Measurements from ENCODE around the gene MS4A13.
"Not testable (repeated sequence)": the region's sequence is repeated elsewhere in the genome, so short reads cannot be mapped to it uniquely, and the experiment has no call there.

MS4A13 gene

DNA sequence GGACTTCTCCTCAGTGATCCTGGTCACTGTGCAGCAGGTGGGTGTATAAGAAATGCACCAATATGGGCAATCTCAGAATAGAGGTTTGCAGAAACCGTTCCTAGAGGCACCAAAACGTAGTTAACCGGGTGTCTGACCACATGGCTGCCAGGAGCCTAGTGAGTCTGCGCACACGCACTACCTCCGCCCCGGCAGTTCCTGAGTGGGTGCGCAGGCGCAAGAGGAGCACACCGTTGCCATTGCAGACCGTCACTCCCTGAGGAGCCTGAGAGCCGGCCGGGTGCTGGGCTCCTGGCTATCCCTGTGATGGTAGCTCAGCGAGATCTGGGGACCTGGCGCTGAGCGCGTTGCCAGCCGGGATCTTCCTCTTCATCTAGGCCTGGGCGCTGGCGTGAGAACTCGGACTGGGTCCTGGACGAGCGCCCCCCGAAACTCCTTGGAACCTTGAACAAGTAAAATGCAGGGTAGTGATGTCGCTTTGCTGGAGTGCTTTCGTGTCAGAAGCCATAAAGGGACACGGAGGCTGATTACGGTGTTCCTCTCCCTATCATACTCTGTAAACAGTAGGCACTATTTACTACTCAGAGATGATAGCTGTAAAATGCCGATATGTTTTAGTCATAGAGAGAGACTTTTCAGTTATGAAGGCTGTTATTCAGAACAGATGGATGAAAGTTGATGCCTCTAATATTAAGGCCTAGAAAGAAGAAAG is at the start of gene MS4A13:
MS4A13 (plus strand) TSS at position 249 of the 712 bp plus-strand sequence. CDS start 2,692 bp downstream, outside the sequence.
- no peak for DNase-seq

DNA sequence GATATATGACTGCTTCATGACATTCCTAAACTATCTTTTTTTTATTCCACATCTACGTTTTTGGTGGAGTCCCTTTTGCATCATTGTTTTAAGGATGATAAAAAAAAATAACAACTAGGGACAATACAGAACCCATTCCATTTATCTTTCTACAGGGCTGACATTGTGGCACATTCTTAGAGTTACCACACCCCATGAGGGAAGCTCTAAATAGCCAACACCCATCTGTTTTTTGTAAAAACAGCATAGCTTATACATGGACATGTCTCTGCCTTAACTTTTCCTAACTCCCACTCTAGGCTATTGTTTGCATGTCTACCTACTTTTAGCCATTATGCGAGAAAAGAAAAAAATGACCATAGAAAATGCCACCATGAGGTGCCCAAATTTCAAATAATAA is 46.4 kb upstream of the MS4A13 start:
- DNase-seq, result no peak

GRCh38 chr11:60469723-60470122 is 45.5 kb upstream of the MS4A13 start:
- no peak for DNase-seq

DNA sequence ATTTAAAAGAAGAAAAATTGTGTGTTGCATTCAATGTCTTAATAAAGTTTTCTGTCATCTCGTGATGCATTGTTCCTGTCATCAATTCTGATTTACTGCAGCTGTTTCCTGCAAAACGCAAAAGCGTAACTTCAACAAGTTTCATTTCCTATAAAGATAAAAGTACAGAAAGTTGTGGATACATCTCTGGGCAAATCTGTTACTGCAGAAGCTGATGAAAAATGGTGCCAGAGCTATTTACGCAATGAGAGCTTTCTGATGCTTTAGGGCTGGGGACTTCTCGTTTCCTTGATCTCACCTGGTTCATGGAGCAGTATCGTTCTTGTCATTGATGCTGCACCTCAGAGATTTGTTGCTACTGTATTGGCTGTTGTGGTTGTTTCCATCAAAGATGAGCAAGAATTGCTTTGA is 38.2 kb upstream of the MS4A13 start:
- no peak for DNase-seq

DNA sequence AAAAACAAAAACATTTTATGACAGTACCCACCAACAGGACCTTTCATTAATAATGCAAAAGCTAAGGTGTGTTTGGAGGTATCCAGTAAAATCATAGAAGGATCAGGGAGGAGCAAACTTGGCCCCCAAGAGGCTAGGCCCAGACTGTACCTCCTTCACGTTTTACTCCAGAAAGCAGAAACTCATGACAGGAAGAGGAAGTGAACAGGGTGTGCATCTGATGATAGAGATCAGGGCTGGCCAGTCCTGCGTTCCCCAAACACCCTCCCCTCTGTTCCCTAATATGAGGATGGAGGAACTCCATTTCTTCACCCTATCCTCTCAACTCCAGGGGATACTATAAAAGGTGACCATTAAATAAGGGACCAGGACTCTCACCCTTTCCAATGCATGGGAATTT is 32.8 kb upstream of the MS4A13 start:
- no peak for DNase-seq

GRCh38 chr11:60485987-60486386 is 29.2 kb upstream of the MS4A13 start:
- no peak for DNase-seq

GRCh38 chr11:60492488-60493009 is 22.6 kb upstream of the MS4A13 start, which contains the start of gene MS4A12:
Gene MS4A12 (plus strand): TSS chr11:60492778. CDS start chr11:60497319, 4,541 bp downstream.
- DNase-seq, result no peak

DNA sequence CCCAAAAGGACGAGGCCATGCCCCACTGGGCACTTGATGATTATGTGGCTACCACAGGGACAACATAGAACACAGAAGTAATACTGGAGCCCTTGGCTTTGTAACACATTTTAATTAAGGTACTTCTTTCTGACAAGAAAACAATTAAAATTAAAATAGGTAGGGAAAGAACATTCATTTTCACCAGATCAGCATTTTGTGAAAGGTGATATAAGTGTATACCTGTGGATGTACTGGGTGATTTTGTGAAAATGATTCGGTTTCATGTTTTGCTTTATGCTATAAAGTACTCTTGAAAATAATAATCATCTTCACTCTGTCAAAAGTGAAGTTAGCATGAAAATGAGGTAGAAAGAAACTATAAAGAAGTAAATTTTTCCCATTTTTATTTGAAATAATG is 21.7 kb upstream of the MS4A13 start:
- no peak for DNase-seq

DNA sequence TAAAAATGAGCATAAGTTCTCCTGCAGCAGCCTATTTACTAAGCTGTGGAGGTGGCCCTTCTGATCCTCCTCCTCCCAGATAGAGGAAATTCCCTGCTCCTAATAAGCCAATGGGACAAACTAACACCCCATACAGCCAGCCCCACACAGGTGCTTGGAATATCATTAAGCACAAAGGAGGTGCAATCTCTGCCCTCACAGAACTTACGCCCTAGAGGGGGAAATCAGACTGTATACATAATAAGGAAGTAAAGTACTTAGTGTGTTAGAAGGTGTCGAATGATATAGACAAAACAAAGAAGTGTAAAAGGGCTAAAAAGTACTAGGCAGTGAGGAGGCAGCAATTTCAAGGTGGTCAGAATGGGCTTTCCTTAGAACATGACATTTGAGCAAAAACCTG is 16.8 kb upstream of the MS4A13 start:
- DNase-seq, result no peak

DNA sequence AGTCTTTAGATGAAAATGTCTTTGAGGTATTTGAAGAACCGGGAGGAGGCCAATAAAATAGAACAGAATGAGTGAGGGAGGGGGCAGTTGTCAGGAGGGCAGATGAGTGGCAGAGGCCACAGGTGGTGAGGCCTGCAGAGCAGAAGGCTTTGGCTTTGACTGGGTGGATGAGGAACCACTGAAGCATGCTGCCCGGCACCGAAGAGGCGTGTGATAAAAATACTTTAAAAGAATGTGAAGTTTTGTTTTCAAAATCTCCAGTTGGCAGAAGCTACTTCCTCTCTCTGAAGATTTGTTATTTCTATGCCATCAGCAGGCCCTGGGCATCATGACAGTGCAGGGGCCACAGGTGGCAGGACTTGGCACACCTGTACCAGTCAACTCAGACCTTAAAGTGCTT is 16.3 kb upstream of the MS4A13 start:
- DNase-seq, result peak in 1 of 2 donors; percentile 2

DNA sequence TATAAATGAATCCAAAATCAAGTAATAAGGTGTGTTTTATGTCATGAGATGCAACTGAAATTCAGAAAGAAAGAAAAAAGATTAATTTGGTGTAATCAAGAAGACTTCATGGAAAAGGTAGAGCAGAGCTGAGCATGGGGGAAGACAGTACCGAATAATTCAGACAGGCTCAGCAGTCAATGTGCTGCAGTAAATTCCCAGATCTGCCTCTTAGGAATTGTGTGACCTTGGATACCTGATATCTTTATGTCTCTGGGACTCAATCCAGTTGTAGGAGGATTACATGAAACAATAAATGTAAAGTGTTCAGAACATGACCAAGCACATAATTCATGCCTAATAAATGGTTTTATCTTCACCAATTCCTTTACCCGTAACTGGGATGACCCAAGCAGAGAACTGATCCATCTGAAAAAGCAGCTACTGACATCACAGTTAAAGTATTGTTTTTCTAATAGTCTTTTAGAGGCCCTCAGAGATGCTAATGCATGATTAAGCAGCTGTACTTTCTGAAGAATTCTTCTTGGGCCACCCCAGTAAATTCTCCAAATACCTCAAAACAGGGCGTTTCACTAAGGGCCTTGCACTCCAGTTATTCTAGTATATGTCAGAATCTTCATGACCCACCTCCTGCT is 14.8 kb upstream of the MS4A13 start:
- no peak for DNase-seq

DNA sequence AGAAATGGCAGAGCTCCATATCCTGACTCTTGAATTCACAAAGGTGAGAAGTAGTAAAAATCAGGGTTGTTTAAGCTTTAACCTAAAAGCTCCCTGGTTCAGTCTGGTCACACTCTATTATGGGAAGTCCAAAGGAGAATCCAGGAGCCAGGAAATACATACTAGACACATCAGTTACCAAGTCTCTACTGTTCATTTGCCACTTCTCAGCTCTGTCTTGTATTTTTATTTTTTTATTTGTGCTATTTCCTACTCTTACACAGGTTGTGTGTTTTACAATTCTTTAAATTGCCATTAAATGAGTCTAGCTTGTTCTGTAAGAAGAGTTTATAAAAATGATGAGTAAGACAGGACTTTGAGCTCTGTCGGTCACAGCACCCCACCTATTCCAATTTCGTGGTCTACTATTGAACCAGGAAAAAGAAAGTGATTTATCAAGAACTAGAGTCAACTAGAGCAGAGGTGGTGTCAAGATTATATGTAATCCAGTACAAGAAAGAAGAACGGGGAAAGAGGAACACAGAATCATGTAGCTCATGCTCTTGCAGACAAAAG is 12.9 kb upstream of the MS4A13 start:
- DNase-seq, result no peak

DNA sequence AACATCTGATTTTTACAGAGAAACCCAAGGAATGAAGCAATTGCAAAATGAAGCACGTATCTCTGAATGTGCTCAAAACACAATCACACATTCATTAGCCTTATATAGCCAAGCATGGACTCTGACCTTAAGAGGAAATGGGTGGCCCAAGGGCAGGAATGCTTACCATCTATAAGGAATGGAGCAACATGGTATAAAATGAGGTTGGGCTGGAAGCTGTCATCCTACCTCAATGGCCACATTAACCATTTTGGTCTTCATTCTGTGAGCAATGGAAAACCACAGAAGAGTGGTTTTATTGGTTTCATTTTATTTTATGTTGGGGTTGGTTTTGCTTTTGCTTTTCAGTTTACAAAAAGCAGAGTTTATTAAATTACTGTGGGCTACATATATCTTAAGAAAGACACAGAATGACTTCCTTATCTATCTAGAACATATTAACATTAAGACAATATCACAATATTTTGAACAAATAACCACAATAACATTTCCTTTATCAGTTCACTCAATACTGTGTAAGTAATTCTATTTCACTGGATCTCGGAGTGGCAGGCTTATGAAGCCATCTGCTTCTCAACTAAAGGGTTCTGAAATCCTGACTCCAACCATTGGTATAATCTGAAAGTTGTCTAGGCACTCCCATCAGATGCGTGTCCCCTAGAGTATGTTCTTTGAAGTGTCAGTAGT is 10.8 kb upstream of the MS4A13 start:
- DNase-seq, result no peak

DNA sequence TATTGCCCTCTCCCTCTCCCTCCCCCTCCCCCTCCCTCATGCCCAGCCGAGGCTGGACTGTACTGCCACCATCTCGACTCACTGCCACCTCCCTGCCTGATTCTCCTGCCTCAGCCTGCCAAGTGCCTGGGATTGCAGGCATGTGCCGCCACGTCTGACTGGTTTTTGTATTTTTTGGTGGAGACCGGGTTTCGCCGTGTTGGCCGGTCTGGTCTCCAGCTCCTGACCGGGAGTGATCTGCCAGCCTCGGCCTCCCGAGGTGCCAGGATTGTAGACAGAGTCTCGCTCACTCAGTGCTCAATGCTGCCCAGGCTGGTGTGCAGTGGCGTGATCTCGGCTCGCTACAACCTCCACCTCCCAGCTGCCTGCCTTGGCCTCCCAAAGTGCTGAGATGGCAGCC is 5.6 kb upstream of the MS4A13 start:
- not testable (repeated sequence) for DNase-seq

GRCh38 chr11:60510209-60510608 is 5.0 kb upstream of the MS4A13 start:
- DNase-seq, result not testable (repeated sequence)

DNA sequence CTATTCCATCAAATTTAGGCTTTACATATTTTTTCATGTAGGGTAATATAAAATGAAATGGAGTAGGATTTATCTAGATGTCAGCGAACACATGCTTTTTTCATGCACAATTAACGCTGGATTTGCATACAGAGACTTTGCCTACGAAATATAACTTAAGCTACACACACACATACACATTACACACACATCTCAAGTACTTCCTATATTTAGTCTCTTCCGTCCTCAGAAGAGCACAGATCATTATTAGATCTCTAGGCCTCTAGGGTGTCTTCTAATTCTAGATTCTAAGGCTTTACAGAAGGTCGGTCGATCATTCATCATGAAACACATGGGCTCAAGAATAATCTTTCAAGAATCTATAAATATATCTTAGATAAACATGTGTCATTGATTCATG is 3.8 kb upstream of the MS4A13 start:
- DNase-seq, result no peak

DNA sequence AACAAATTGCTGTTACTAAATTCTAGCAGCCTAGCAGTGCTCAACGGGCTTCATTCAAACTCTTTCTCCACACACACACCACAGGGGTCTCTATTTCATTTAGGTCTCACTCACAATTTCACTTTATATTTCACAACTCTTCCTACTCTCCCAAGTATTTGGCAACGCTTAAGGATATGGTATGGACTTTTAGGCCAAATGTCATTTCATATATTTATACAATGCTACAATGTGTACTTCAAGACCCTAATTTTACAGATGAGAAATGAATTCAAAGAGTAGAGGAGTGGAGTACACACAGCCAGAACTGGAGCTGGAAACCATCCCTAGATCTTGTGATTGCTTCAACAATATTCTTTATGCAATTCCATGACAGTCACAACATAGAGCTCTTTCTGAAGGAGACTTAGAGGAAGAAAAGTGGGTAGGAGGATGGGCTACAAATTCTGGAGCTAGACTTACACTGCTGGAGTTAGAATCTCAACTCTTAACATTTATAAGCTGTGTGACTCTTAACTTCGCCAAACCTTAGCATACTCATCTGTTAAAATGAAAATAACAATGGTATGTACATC is 2.5 kb upstream of the MS4A13 start:
- DNase-seq, result no peak

DNA sequence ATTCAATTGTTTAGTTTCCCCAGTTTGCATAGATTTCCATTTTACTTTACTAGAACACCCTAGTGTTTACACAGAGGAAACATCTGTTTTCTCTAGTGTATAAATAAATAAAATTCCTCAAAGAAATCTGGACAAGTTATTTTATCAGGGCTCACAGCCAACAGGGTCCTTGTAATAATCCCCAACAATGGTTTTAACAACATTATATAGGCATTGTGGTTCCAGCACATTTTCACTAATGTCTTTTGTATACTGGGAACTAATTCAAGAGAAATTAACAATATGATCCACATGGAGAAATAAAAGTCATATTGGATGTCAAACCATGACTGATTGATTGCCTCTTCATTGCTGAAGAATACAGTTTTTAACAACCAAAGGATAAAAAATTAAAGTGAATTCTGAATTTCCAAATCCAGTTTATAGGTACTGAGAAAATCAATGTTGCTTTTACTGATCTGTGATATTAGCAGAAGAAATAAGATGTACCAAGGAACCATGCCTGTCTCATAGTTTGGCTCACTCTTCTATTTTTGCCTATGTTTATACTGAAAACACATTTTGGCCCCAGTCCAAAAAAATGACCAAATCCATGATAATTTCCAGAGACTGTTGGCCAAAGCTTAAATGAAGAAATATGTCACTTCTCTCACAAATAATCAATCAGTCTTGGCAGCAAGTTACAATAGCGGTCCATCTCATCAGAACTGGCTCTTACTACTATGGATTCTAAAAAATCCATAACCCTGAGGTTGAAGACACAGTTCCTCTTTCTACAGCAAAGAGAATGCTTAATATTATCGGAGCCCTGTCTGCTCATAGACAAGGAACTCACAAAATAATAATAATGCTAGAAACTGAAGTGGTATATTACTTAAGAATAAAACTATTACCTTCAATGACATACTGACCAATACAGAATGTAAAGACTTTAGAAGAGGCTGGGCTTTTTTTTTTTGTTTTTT is 1.4 kb upstream of the MS4A13 start:
- DNase-seq, result no peak

DNA sequence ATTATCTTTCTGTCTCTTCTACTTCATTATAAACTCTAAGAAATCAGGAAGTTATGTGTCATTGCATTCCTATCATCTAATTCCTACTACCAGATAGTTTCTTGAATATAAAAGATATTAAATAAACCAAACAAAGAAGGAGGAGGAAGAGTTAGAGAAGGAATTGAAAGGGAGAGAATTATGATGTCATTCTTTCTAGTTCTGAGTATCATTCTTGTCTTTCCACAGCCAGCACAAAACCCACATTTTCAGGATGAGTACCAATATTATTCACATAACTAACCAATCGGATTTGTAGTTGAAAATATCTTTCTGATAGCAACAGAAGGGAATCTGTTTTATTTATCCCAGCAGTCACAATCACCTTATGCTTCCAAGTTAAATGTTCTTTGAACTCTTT is 13.3 kb downstream of the MS4A13 start:
- no peak for DNase-seq

DNA sequence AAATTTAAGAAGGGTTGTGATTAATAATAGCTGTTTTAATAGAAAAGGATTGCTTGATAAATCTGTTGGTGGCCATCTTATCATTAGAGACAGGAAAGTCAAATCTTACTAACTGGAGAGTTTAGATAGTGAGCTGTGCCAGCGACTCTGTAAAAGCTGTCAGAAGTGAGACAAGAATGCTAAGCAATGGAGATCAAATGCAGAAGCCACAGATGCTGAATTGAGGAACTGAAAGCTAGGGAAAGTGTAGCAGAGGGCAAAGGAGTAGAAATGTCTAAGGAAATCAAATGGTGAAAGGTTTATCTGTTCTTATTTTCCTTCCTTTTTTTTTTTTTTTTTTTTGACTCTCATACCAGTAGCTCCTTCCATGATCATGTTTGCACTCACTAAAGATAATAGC is 13.7 kb downstream of the MS4A13 start:
- no peak for DNase-seq

- no peak for DNase-seq
These were observed 15.4 kb downstream of the MS4A13 start for GRCh38 chr11:60530454-60531100.
